ENCODE data around the gene GRN.

- TF ChIP-seq U2AF1 (optimal IDR thresholded peaks at IDR 0.05; ENCODE audit: low read depth, low read length) (no peak), THAP7 (CRISPR knock-in tag; IDR thresholded peaks at IDR 0.05) (no peak), BHLHE40 (IDR thresholded peaks at IDR 0.05; ENCODE audit: low read length) (0 out of 2 replicates have a peak, but pooled peaks have one; percentile 2), ZFPM2 (CRISPR knock-in tag; IDR thresholded peaks at IDR 0.05) (no peak), GATA2 (CRISPR knock-in tag; IDR thresholded peaks at IDR 0.05) (no peak), ZNF23 (CRISPR knock-in tag; IDR thresholded peaks at IDR 0.05) (no peak), CTCF (IDR thresholded peaks at IDR 0.05 in 2 of 3, conservative IDR thresholded peaks at IDR 0.05 in 1 of 3; ENCODE audit: insufficient read depth in 2 of 3, low read depth in 1 of 3, low read length in 3 of 3) (peak; percentile 32 to 61 (median 53); a peak in 5 of 6 replicates)
These were observed 40.4 kb downstream of the GRN start for GRCh38 chr17:44385287-44386181.

All from K562 (cell line).